ENCODE results near the gene CCDC102A.

DNA sequence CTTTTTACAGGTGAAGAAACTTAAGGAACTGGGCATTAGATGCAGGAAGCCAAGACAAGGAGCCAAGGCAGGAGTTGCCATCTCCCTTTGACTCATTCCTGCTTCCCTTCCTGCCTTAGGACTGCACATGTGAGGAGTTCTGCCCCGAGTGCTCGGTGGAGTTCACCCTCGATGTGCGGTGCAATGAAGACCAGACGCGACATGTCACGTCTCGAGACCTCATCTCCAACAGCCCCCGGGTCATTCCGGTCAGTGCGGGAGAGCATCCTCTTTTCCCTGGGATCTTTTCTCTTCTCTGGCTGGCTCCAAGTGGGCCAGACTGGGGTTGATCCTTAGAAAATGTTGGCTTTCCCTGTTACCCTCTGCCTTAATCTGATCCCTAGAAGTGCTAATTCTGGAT lies 67.3 kb downstream of the CCDC102A start:
- TF ChIP-seq, protein P1, sequence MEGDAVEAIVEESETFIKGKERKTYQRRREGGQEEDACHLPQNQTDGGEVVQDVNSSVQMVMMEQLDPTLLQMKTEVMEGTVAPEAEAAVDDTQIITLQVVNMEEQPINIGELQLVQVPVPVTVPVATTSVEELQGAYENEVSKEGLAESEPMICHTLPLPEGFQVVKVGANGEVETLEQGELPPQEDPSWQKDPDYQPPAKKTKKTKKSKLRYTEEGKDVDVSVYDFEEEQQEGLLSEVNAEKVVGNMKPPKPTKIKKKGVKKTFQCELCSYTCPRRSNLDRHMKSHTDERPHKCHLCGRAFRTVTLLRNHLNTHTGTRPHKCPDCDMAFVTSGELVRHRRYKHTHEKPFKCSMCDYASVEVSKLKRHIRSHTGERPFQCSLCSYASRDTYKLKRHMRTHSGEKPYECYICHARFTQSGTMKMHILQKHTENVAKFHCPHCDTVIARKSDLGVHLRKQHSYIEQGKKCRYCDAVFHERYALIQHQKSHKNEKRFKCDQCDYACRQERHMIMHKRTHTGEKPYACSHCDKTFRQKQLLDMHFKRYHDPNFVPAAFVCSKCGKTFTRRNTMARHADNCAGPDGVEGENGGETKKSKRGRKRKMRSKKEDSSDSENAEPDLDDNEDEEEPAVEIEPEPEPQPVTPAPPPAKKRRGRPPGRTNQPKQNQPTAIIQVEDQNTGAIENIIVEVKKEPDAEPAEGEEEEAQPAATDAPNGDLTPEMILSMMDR (IDR thresholded peaks at IDR 0.05) = no peak
- TF ChIP-seq EP300 (IDR thresholded peaks at IDR 0.05) = no peak
- TF ChIP-seq POLR2A (IDR thresholded peaks at IDR 0.05; ENCODE audit: low read depth) = no peak
- TF ChIP-seq POLR2AphosphoS5 (IDR thresholded peaks at IDR 0.05) = no peak
